Measurements from ENCODE around the gene SYNM.
"Not testable (repeated sequence)": the region's sequence is repeated elsewhere in the genome, so short reads cannot be mapped to it uniquely, and the experiment has no call there.

The SYNM gene

GRCh38 chr15:99104788-99105513, at the start of gene SYNM:
Gene SYNM (plus strand): TSS chr15:99105080. CDS start chr15:99105200, 120 bp downstream.
- H3K9ac ChIP-seq (ENCODE audit: insufficient read length, low read depth) = peak within 1 kb of the TSS; percentile 88
- H3K4me3 ChIP-seq (ENCODE audit: insufficient read length, low read depth) = peak within 1 kb of the TSS; percentile 72
- H3K9me3 ChIP-seq (ENCODE audit: insufficient read depth, low read length) = no peaks in the 10 kb centered on the region
- peaks cover 16% of the 10 kb centered on the region for H3K36me3 ChIP-seq (ENCODE audit: insufficient read depth, insufficient read length, low read length)
- TF ChIP-seq YY1 (IDR thresholded peaks at IDR 0.05; ENCODE audit: insufficient read depth, insufficient read length) = no peak
- no peak for TF ChIP-seq SUZ12 (IDR thresholded peaks at IDR 0.05; ENCODE audit: extremely low read depth, insufficient read depth, insufficient read length)
- no peak for TF ChIP-seq ZNF274 (IDR thresholded peaks at IDR 0.05; ENCODE audit: low read depth, low read length)
- H3K27me3 ChIP-seq (ENCODE audit: insufficient read depth, insufficient read length) = peaks cover 16% of the 10 kb centered on the region
- DNase-seq (ENCODE audit: low read depth, low spot score) = peak; percentile 82
- peaks cover 8% of the 10 kb centered on the region for H3K4me1 ChIP-seq (ENCODE audit: insufficient read depth, insufficient read length)

DNA sequence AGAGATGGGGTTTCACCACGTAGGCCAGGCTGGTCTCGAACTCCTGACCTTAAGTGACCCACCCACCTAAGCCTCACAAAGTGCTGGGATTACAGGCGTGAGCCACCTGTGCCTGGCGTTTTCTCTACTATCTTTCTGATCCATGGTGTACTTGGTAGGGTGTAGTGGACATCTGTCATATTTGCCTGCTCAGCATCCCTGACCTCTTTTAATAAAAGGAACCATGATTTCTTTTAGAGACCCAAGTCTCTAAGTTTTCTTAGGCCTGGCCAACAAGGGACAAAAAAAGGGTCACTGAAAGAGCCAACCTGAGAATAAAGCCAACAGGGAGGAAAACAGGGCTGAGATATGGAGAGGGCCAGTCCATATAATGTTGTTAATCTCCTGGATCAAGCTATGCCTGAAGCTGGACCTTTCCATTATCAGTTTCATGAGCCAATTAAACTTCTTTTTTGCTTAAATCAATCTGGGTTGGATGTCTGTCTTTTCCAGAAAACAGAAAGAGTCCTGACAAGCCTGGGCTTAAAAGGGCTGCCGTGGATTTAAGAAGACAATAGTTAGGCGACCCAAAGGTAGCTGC, 49.2 kb upstream of the SYNM start:
- Histone ChIP-seq H3K9me3 (ENCODE audit: insufficient read depth, low read length) (no peaks in the 10 kb centered on the region), H3K4me3 (ENCODE audit: insufficient read length, low read depth) (no peak overlapping the region), H3K27me3 (ENCODE audit: insufficient read depth, insufficient read length) (no peaks in the 10 kb centered on the region), H3K4me1 (ENCODE audit: insufficient read depth, insufficient read length) (peaks cover 6% of the 10 kb centered on the region), H3K9ac (ENCODE audit: insufficient read length, low read depth) (no peak overlapping the region), H3K36me3 (ENCODE audit: insufficient read depth, insufficient read length, low read length) (no peaks in the 10 kb centered on the region)
- no peak for DNase-seq (ENCODE audit: low read depth, low spot score)
- TF ChIP-seq YY1 (IDR thresholded peaks at IDR 0.05; ENCODE audit: insufficient read depth, insufficient read length) = no peak
- TF ChIP-seq ZNF274 (IDR thresholded peaks at IDR 0.05; ENCODE audit: low read depth, low read length) = no peak
- TF ChIP-seq SUZ12 (IDR thresholded peaks at IDR 0.05; ENCODE audit: extremely low read depth, insufficient read depth, insufficient read length) = no peak

GRCh38 chr15:99057020-99057419, 47.9 kb upstream of the SYNM start:
- H3K36me3 ChIP-seq (ENCODE audit: insufficient read depth, insufficient read length, low read length) = no peaks in the 10 kb centered on the region
- H3K4me1 ChIP-seq (ENCODE audit: insufficient read depth, insufficient read length) = peaks cover 2% of the 10 kb centered on the region
- no peaks in the 10 kb centered on the region for H3K9me3 ChIP-seq (ENCODE audit: insufficient read depth, low read length)
- no peak for DNase-seq (ENCODE audit: low read depth, low spot score)
- H3K4me3 ChIP-seq (ENCODE audit: insufficient read length, low read depth) = no peak overlapping the region
- TF ChIP-seq ZNF274 (IDR thresholded peaks at IDR 0.05; ENCODE audit: low read depth, low read length) (no peak), YY1 (IDR thresholded peaks at IDR 0.05; ENCODE audit: insufficient read depth, insufficient read length) (no peak), SUZ12 (IDR thresholded peaks at IDR 0.05; ENCODE audit: extremely low read depth, insufficient read depth, insufficient read length) (no peak)
- H3K27me3 ChIP-seq (ENCODE audit: insufficient read depth, insufficient read length) = no peaks in the 10 kb centered on the region
- H3K9ac ChIP-seq (ENCODE audit: insufficient read length, low read depth) = no peak overlapping the region

DNA sequence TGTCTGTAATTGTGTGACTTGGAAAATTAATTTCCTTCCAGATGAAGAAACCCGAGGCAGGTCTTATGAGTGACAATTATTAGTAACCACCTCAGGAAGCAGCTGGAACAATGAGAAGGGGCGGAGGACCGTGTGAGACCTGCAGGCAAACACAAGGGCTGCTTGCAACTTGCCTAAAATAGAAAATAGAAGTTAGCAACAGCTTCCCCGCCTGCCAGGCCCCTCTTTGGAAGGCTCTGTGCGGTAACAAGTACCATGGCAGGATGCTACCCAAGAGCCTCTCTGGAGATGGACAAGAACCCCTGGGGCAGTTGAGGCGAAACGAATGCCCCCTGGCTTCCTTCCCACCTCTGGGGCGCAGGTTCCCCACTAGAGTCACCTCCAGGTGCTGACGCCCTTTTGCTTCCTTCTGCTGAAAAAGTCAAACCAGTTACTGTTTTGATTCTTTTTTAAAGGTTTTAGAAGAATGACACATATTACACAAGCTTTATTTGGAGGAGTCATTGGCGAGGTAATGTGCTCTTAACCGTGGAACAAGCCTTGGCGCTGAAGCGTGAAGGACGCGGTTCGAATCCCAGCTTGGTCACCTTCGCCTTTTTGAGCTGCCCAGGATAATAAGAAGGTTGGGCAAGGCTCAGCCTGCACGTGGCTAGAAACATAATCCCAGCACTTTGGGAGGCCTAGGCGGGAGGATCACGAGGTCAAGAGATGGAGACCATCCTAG, 47.0 kb upstream of the SYNM start:
- no peaks in the 10 kb centered on the region for H3K36me3 ChIP-seq (ENCODE audit: insufficient read depth, insufficient read length, low read length)
- no peaks in the 10 kb centered on the region for H3K9me3 ChIP-seq (ENCODE audit: insufficient read depth, low read length)
- no peak overlapping the region for H3K4me3 ChIP-seq (ENCODE audit: insufficient read length, low read depth)
- no peak for DNase-seq (ENCODE audit: low read depth, low spot score)
- TF ChIP-seq YY1 (IDR thresholded peaks at IDR 0.05; ENCODE audit: insufficient read depth, insufficient read length) (no peak), ZNF274 (IDR thresholded peaks at IDR 0.05; ENCODE audit: low read depth, low read length) (no peak), SUZ12 (IDR thresholded peaks at IDR 0.05; ENCODE audit: extremely low read depth, insufficient read depth, insufficient read length) (no peak)
- peaks cover 2% of the 10 kb centered on the region for H3K4me1 ChIP-seq (ENCODE audit: insufficient read depth, insufficient read length)
- H3K9ac ChIP-seq (ENCODE audit: insufficient read length, low read depth) = no peak overlapping the region
- no peaks in the 10 kb centered on the region for H3K27me3 ChIP-seq (ENCODE audit: insufficient read depth, insufficient read length)

GRCh38 chr15:99058421-99058870, 46.4 kb upstream of the SYNM start:
- no peaks in the 10 kb centered on the region for H3K36me3 ChIP-seq (ENCODE audit: insufficient read depth, insufficient read length, low read length)
- peak overlapping the region; percentile 33 for H3K9ac ChIP-seq (ENCODE audit: insufficient read length, low read depth)
- TF ChIP-seq ZNF274 (IDR thresholded peaks at IDR 0.05; ENCODE audit: low read depth, low read length) = no peak
- TF ChIP-seq YY1 (IDR thresholded peaks at IDR 0.05; ENCODE audit: insufficient read depth, insufficient read length) = no peak
- no peak for TF ChIP-seq SUZ12 (IDR thresholded peaks at IDR 0.05; ENCODE audit: extremely low read depth, insufficient read depth, insufficient read length)
- no peaks in the 10 kb centered on the region for H3K27me3 ChIP-seq (ENCODE audit: insufficient read depth, insufficient read length)
- H3K4me1 ChIP-seq (ENCODE audit: insufficient read depth, insufficient read length) = peaks cover 2% of the 10 kb centered on the region
- H3K9me3 ChIP-seq (ENCODE audit: insufficient read depth, low read length) = no peaks in the 10 kb centered on the region
- DNase-seq (ENCODE audit: low read depth, low spot score) = no peak
- H3K4me3 ChIP-seq (ENCODE audit: insufficient read length, low read depth) = peak overlapping the region; percentile 21

- no peaks in the 10 kb centered on the region for H3K36me3 ChIP-seq (ENCODE audit: insufficient read depth, insufficient read length, low read length)
- H3K9me3 ChIP-seq (ENCODE audit: insufficient read depth, low read length) = no peaks in the 10 kb centered on the region
- H3K4me3 ChIP-seq (ENCODE audit: insufficient read length, low read depth) = peak overlapping the region; percentile 57
- H3K27me3 ChIP-seq (ENCODE audit: insufficient read depth, insufficient read length) = no peaks in the 10 kb centered on the region
- DNase-seq (ENCODE audit: low read depth, low spot score) = peak; percentile 80
- no peaks in the 10 kb centered on the region for H3K4me1 ChIP-seq (ENCODE audit: insufficient read depth, insufficient read length)
- H3K9ac ChIP-seq (ENCODE audit: insufficient read length, low read depth) = peak overlapping the region; percentile 83
- TF ChIP-seq ZNF274 (IDR thresholded peaks at IDR 0.05; ENCODE audit: low read depth, low read length) (no peak), YY1 (IDR thresholded peaks at IDR 0.05; ENCODE audit: insufficient read depth, insufficient read length) (no peak), SUZ12 (IDR thresholded peaks at IDR 0.05; ENCODE audit: extremely low read depth, insufficient read depth, insufficient read length) (no peak)
These were observed 45.6 kb upstream of the SYNM start for GRCh38 chr15:99059010-99059981.

- H3K4me3 ChIP-seq (ENCODE audit: insufficient read length, low read depth); H3K9me3 ChIP-seq (ENCODE audit: insufficient read depth, low read length); H3K36me3 ChIP-seq (ENCODE audit: insufficient read depth, insufficient read length, low read length); H3K9ac ChIP-seq (ENCODE audit: insufficient read length, low read depth); DNase-seq (ENCODE audit: low read depth, low spot score); H3K27me3 ChIP-seq (ENCODE audit: insufficient read depth, insufficient read length); H3K4me1 ChIP-seq (ENCODE audit: insufficient read depth, insufficient read length): not testable (repeated sequence)
These were observed 44.7 kb upstream of the SYNM start for GRCh38 chr15:99060186-99060585.

Measured in NT2/D1 (cell line).